Astrocyte of the spinal cord (primary cell): ENCODE measurements around the gene DIPK1A.

Experiments used
- DNase-seq: peaks from one replicate; pipeline ENCODE4 v3.0.0; 2011; ENCODE audit warnings: low read depth, low spot score
- H3K4me3 ChIP-seq: 2 replicates; pipeline ENCODE4 v1.5.1; 2011; ENCODE audit warnings: low read depth, mild to moderate bottlenecking, low read length, moderate library complexity
- in situ Hi-C: cut with HindIII; loops from 2 replicates; pipeline ENCODE4 v1.10.0; 2017; ENCODE audit warnings: low sequenced_read_pairs
- TF ChIP-seq, protein P1 (sequence below): IDR thresholded peaks from 2 replicates; pipeline ENCODE4 v1.5.1; 2012; ENCODE audit warnings: low read depth, mild to moderate bottlenecking, low read length, inconsistent platforms

Gene DIPK1A

GRCh38 chr1:93001893-93002292 is 40.6 kb upstream of the DIPK1A start:
- no peak for DNase-seq
- no peak overlapping the region for H3K4me3 ChIP-seq
- TF ChIP-seq, protein P1, sequence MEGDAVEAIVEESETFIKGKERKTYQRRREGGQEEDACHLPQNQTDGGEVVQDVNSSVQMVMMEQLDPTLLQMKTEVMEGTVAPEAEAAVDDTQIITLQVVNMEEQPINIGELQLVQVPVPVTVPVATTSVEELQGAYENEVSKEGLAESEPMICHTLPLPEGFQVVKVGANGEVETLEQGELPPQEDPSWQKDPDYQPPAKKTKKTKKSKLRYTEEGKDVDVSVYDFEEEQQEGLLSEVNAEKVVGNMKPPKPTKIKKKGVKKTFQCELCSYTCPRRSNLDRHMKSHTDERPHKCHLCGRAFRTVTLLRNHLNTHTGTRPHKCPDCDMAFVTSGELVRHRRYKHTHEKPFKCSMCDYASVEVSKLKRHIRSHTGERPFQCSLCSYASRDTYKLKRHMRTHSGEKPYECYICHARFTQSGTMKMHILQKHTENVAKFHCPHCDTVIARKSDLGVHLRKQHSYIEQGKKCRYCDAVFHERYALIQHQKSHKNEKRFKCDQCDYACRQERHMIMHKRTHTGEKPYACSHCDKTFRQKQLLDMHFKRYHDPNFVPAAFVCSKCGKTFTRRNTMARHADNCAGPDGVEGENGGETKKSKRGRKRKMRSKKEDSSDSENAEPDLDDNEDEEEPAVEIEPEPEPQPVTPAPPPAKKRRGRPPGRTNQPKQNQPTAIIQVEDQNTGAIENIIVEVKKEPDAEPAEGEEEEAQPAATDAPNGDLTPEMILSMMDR: no peak
- in situ Hi-C loops: no loop called here

DNA sequence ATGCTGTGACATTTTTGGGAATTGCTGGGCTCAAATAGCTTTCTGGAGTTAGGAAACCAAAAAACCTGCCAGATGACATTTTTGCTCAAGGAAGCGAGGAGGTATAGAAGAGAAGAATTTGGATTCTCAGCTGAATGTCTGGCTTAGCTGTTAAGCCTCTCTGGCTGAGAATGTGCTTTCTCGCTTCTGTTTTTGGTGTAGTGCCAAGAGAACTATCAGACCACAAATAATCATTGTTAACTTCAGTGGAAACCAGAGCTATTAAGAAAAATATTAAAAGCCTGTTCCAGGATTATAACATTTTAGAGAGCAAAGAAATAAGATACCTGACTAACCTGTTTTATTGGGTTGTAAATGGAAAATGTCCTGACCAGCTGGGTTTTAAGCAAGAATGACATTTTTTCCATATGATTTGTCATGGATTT is 39.5 kb upstream of the DIPK1A start:
- in situ Hi-C loops: no loop called here
- no peak overlapping the region for H3K4me3 ChIP-seq
- TF ChIP-seq, protein P1: no peak
- no peak for DNase-seq

GRCh38 chr1:93000291-93000690 is 39.0 kb upstream of the DIPK1A start:
- no peak overlapping the region for H3K4me3 ChIP-seq
- in situ Hi-C loops: no loop called here
- TF ChIP-seq, protein P1: no peak
- no peak for DNase-seq

GRCh38 chr1:92998821-92999220 is 37.6 kb upstream of the DIPK1A start:
- in situ Hi-C loops: no loop called here
- no peak overlapping the region for H3K4me3 ChIP-seq
- DNase-seq: no peak
- TF ChIP-seq, protein P1: no peak

GRCh38 chr1:92995441-92996430 is 34.5 kb upstream of the DIPK1A start:
- in situ Hi-C loops: no loop called here
- no peak overlapping the region for H3K4me3 ChIP-seq
- no peak for DNase-seq
- TF ChIP-seq, protein P1: no peak

DNA sequence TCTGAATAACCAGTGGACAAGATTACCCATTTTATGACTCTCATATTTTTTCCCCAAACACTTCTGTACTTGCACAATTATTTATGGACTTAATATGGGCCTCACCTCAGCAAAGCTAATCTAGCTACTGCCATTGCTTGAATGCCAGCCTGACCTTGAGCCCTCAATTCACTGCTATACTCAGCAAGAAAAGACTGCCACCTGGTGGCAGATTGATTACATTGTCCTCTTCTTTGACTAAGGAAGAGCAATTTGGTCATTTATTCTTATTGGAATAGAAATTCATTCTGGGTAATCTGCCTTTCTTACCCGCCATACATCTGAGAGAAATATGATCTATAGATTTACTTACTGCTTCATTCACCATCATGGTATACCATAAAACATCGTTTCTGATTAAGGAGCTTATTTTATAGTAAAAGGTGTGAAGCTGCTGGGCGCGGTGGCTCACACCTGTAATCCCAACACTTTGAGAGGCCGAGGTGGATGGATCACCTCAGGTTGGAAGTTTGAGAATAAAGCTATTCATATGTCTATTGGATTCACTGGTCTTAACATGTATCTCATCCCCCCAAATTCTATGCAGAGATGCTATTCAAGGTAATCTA is 32.9 kb upstream of the DIPK1A start:
- TF ChIP-seq, protein P1: peak; percentile 61
- peak; percentile 83 for DNase-seq
- in situ Hi-C loops: no loop called here
- no peak overlapping the region for H3K4me3 ChIP-seq
